Spleen (tissue), 11 donors: ENCODE data around the gene DENND1B. TPM values are rescaled to one million over a fixed set of nuclear protein-coding genes. Genes with fewer than 3 reads are reported as not detected.
A peak's percentile ranks its signal among the peaks of the same experiment; 100 is the strongest.

ENCODE experiments used
- DNase-seq: peaks from one replicate; pipeline ENCODE4 v3.0.0-alpha.2; 2020
- H3K27ac ChIP-seq, 8 donors: fragments of 200-600 bp; sonication (generic) in 7 of 8; 1 replicate in 4 of 8; 2 replicates in 4 of 8; pipeline versions ENCODE4 v1.5.0 to v1.8.0; 2016 to 2021; ENCODE audit warnings: inconsistent platforms in 4 of 8, mild to moderate bottlenecking in 4 of 8, moderate library complexity in 1 of 8
- H3K27me3 ChIP-seq, 7 donors: fragments of 200-600 bp; sonication (generic) in 6 of 7; replicated peaks in 1 of 7; 1 replicate in 4 of 7; 2 replicates in 3 of 7; pipeline versions ENCODE4 v1.5.0 to v1.8.0; 2016 to 2021; ENCODE audit warnings: inconsistent platforms in 3 of 7, mild to moderate bottlenecking in 1 of 7
- H3K36me3 ChIP-seq, 6 donors: fragments of 200-600 bp; sonication (generic) in 5 of 6; 1 replicate in 4 of 6; 2 replicates in 2 of 6; pipeline versions ENCODE4 v1.5.0 to v1.8.0; 2016 to 2021; ENCODE audit warnings: inconsistent platforms in 2 of 6
- H3K4me1 ChIP-seq, 6 donors: fragments of 200-600 bp; sonication (generic) in 5 of 6; 1 replicate in 3 of 6; 2 replicates in 3 of 6; pipeline versions ENCODE4 v1.5.0 to v1.8.0; 2016 to 2021; ENCODE audit warnings: inconsistent platforms in 3 of 6
- H3K4me3 ChIP-seq, 8 donors: fragments of 200-600 bp; sonication (generic) in 7 of 8; 1 replicate in 4 of 8; 2 replicates in 4 of 8; pipeline versions ENCODE4 v1.5.0 to v1.8.0; 2016 to 2021; ENCODE audit warnings: inconsistent platforms in 4 of 8, mild to moderate bottlenecking in 4 of 8, moderate library complexity in 2 of 8
- H3K9me3 ChIP-seq, 8 donors: fragments of 200-600 bp; sonication (generic) in 7 of 8; 1 replicate in 4 of 8; 2 replicates in 4 of 8; pipeline versions ENCODE4 v1.5.0 to v1.8.0; 2016 to 2021; ENCODE audit warnings: inconsistent platforms in 4 of 8
- POLR2A ChIP-seq, 3 donors: fragments of 450-650 bp; IDR thresholded peaks; one replicate each; pipeline ENCODE4 v1.5.1; 2017; ENCODE audit warnings: antibody characterized with exemption in 3 of 3, mild to moderate bottlenecking in 1 of 3
- POLR2AphosphoS5 ChIP-seq, 3 donors: sonication (generic); formaldehyde crosslinking; IDR thresholded peaks; one replicate each; pipeline ENCODE4 v1.5.1; 2017; ENCODE audit warnings: antibody characterized with exemption in 3 of 3
- WGBS, 5 donors: extraction: QIAGEN DNeasy Blood & Tissue Kit in 3 of 5; methylation state at CpG; one replicate each; pipeline versions ENCODE4 v1.1.5 to v1.1.7; 2013 to 2018; 5-methylcytosine and 5-hydroxymethylcytosine counted together
- intact Hi-C: fragments of 100-400 bp; cut with DNase I; formaldehyde crosslinking; loops from one replicate; pipeline ENCODE4 v1.15.0; 2023; ENCODE audit warnings: low total_unique reads
- polyA plus RNA-seq, 3 donors: library from polyadenylated mRNA; stranded (reverse); fragments of 200-250 nt; gene quantifications; one replicate each; pipeline ENCODE4 v1.2.1, GENCODE V29; 2013
- total RNA-seq, 7 donors: library from RNA; depleted of rRNA in 3 of 7; stranded (reverse); fragments of >200 nt in 3 of 7; fragmentation: NEBNext Ultra II Directional in 4 of 7; extraction: Animal tissue kit (Norgen Biotek cat#: 25700) in 4 of 7; gene quantifications; one replicate each; pipeline versions ENCODE4 v1.1.0 to v1.2.1, GENCODE V29; 2016 to 2021
- TF ChIP-seq, protein P1 (sequence below), 11 experiments: fragments of 200-600 bp in 7 of 11; fragments of 450-650 bp in 4 of 11; sonication (generic) in 4 of 11; IDR thresholded peaks in 8 of 11; conservative IDR thresholded peaks in 3 of 11; 1 replicate in 7 of 11; 2 replicates in 4 of 11; pipeline versions ENCODE4 v1.4.0 to v1.8.0; 2016 to 2021; ENCODE audit warnings: antibody characterized with exemption in 11 of 11, inconsistent platforms in 4 of 11, mild to moderate bottlenecking in 1 of 11
- donor health status: healthy with polysubstance abuse.
- donor health status: DM: no; HTN: no; CAD: no; lungs with moderate emphysema.
- donor health status: DM: no; HTN: no; CAD: no.
- donor health status: Bipolar disorder and iron deficiency.
- donor health status: healthy.
- donor health status: DM: no; HTN: no; CAD: no.
- donor health status: DM: yes; HTN: yes; CAD: no.

DENND1B gene
- total and polyA plus RNA-seq, 10 donors = 2.8 to 31.8 (median 19.6) TPM

DNA sequence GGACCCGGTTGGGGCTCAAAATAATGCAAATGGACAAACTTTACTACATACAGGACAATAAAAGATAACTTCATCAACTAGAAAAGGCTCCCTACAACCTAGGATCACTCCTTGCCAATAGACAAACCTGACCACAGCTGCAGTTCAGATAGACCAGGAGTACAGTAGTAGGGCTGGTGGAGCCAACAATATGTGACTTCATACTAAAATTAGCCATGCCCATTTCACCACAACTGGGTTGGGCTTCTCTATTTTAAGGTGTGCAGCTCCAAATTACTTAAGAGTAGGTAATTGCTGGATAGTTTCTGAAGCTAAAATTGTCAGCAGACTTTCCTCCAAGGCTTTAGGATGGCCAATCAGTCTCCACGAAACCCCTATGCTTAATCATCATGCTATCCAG lies 3.9 kb downstream of the DENND1B start:
- H3K4me3 ChIP-seq = no peak overlapping the region
- intact Hi-C loops = no loop called here
- peaks cover 0 to 8% (median 0%) of the 10 kb centered on the region in 6 donors for H3K36me3 ChIP-seq
- TF ChIP-seq, protein P1, sequence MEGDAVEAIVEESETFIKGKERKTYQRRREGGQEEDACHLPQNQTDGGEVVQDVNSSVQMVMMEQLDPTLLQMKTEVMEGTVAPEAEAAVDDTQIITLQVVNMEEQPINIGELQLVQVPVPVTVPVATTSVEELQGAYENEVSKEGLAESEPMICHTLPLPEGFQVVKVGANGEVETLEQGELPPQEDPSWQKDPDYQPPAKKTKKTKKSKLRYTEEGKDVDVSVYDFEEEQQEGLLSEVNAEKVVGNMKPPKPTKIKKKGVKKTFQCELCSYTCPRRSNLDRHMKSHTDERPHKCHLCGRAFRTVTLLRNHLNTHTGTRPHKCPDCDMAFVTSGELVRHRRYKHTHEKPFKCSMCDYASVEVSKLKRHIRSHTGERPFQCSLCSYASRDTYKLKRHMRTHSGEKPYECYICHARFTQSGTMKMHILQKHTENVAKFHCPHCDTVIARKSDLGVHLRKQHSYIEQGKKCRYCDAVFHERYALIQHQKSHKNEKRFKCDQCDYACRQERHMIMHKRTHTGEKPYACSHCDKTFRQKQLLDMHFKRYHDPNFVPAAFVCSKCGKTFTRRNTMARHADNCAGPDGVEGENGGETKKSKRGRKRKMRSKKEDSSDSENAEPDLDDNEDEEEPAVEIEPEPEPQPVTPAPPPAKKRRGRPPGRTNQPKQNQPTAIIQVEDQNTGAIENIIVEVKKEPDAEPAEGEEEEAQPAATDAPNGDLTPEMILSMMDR (IDR thresholded peaks at IDR 0.05 in 8 of 11, conservative IDR thresholded peaks at IDR 0.05 in 3 of 11) = no peak
- TF ChIP-seq POLR2A (IDR thresholded peaks at IDR 0.05) (no peak), POLR2AphosphoS5 (IDR thresholded peaks at IDR 0.05) (no peak)
- WGBS, 5 donors = 88 to 99% (median 95%) methylated on average over 2 of the region's 2 CpGs
- no peaks in the 10 kb centered on the region for H3K27me3 ChIP-seq
- H3K27ac ChIP-seq = no peak overlapping the region
- H3K4me1 ChIP-seq = peaks cover 23 to 80% (median 47%) of the 10 kb centered on the region in 6 donors
- H3K9me3 ChIP-seq = no peaks in the 10 kb centered on the region
- no peak for DNase-seq

DNA sequence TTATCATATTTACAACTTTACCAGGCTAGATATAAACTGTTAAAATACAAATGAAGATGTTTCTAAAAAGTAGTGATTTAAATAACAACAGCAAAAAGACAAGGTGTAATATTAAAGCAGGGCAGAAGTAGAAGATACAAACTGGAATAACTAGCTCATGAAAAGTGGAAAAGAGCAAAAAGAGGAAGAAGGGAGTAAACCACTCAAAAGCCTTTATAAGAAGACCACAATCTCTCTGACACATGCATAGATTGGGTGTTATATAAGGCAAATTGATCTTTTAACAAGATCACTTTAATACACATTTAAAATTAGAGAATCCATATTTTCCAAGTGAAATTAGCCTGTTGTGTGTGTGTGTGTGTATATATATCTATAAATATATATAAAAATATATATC lies 5.0 kb downstream of the DENND1B start:
- intact Hi-C loops = no loop called here
- peaks cover 15 to 79% (median 38%) of the 10 kb centered on the region in 6 donors for H3K4me1 ChIP-seq
- TF ChIP-seq, protein P1 (IDR thresholded peaks at IDR 0.05 in 8 of 11, conservative IDR thresholded peaks at IDR 0.05 in 3 of 11) = no peak
- no peak for TF ChIP-seq POLR2AphosphoS5 (IDR thresholded peaks at IDR 0.05)
- no peak for TF ChIP-seq POLR2A (IDR thresholded peaks at IDR 0.05)
- H3K27me3 ChIP-seq = no peaks in the 10 kb centered on the region
- no peak overlapping the region for H3K27ac ChIP-seq
- peaks cover 0 to 8% (median 0%) of the 10 kb centered on the region in 6 donors for H3K36me3 ChIP-seq
- no peak for DNase-seq
- H3K9me3 ChIP-seq = no peaks in the 10 kb centered on the region
- no peak overlapping the region for H3K4me3 ChIP-seq

DNA sequence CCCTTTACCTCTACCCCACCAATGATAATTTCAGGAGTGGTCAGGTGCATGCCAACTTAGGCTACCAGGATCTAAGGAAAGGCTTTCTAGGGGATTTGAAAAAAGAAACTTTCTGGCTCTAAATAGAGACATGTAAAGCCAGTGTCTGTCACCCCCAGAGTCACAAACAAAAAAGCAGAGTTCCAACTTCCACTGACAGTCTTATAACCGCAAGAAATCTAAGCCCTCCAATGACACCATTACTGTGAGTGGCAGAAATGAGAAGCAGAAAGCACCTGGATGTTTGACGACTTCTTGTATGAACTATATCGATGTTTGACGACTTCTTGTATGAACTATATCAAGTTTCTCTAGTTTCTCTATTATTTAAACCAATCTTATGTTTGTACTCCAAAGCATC lies 6.0 kb downstream of the DENND1B start:
- intact Hi-C loops = no loop called here
- TF ChIP-seq POLR2A (IDR thresholded peaks at IDR 0.05) (no peak), POLR2AphosphoS5 (IDR thresholded peaks at IDR 0.05) (no peak)
- TF ChIP-seq, protein P1 (IDR thresholded peaks at IDR 0.05 in 8 of 11, conservative IDR thresholded peaks at IDR 0.05 in 3 of 11) = no peak
- Histone ChIP-seq H3K36me3 (peaks cover 0 to 8% (median 0%) of the 10 kb centered on the region in 6 donors), H3K4me3 (no peak overlapping the region), H3K27ac (no peak overlapping the region), H3K4me1 (peaks cover 14 to 83% (median 36%) of the 10 kb centered on the region in 6 donors), H3K27me3 (no peaks in the 10 kb centered on the region), H3K9me3 (no peaks in the 10 kb centered on the region)
- WGBS, 5 donors = 93 to 97% (median 95%) methylated on average over 4 of the region's 4 CpGs
- no peak for DNase-seq

DNA sequence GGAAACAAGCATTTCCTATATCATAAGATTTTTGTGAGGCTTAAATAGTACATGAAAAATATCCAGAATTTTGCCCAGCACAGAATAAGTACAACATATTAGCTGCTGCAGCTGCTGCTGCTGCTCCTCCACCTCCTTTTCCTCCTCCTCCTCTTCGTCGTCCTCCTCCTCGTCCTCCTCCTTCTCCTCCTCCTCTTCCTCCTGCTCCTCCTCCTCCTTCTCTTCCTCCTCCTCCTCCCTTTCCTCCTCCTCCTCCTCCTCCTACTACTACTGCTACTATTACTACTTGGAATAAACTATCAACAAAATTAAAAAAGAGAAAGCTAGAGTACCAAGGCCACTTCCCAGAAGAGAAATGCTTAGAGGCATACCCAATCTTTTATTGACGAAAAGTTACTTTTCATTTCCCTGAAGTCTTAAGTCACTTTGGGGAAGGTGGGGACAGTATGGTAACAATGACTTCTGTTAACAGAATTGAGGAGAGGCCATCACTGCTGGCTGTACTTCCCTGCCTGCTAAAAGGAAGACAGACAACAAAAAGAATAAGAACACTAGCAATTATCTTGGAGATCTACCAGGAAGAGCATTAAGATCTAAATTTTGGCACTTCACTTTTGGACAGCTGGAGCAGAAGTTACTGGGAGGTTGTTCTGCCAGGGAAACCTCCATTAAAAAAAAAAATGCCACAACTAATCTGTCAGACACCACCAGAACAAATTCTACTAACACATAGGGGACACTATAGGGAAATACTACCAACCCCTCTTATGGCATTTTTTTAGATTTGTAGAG lies 7.1 kb downstream of the DENND1B start:
- DNase-seq = no peak
- TF ChIP-seq, protein P1 (IDR thresholded peaks at IDR 0.05 in 8 of 11, conservative IDR thresholded peaks at IDR 0.05 in 3 of 11) = no peak
- TF ChIP-seq POLR2AphosphoS5 (IDR thresholded peaks at IDR 0.05) = no peak
- no peak for TF ChIP-seq POLR2A (IDR thresholded peaks at IDR 0.05)
- H3K9me3 ChIP-seq = no peaks in the 10 kb centered on the region
- H3K4me3 ChIP-seq = no peak overlapping the region
- H3K4me1 ChIP-seq = peaks cover 4 to 80% (median 26%) of the 10 kb centered on the region in 6 donors
- H3K27ac ChIP-seq = peak overlapping the region in 1 of 8 donors; percentile 34
- 26 to 49% (median 34%) methylated on average over 4 of the region's 4 CpGs for WGBS, 5 donors
- intact Hi-C loops = no loop called here
- H3K27me3 ChIP-seq = no peaks in the 10 kb centered on the region
- H3K36me3 ChIP-seq = peaks cover 0 to 8% (median 0%) of the 10 kb centered on the region in 6 donors
